Measurements from ENCODE around the gene ARHGAP44.
A peak's percentile ranks its signal among the peaks of the same experiment; 100 is the strongest.

Gene ARHGAP44, protein sequence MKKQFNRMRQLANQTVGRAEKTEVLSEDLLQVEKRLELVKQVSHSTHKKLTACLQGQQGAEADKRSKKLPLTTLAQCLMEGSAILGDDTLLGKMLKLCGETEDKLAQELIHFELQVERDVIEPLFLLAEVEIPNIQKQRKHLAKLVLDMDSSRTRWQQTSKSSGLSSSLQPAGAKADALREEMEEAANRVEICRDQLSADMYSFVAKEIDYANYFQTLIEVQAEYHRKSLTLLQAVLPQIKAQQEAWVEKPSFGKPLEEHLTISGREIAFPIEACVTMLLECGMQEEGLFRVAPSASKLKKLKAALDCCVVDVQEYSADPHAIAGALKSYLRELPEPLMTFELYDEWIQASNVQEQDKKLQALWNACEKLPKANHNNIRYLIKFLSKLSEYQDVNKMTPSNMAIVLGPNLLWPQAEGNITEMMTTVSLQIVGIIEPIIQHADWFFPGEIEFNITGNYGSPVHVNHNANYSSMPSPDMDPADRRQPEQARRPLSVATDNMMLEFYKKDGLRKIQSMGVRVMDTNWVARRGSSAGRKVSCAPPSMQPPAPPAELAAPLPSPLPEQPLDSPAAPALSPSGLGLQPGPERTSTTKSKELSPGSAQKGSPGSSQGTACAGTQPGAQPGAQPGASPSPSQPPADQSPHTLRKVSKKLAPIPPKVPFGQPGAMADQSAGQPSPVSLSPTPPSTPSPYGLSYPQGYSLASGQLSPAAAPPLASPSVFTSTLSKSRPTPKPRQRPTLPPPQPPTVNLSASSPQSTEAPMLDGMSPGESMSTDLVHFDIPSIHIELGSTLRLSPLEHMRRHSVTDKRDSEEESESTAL

DNA sequence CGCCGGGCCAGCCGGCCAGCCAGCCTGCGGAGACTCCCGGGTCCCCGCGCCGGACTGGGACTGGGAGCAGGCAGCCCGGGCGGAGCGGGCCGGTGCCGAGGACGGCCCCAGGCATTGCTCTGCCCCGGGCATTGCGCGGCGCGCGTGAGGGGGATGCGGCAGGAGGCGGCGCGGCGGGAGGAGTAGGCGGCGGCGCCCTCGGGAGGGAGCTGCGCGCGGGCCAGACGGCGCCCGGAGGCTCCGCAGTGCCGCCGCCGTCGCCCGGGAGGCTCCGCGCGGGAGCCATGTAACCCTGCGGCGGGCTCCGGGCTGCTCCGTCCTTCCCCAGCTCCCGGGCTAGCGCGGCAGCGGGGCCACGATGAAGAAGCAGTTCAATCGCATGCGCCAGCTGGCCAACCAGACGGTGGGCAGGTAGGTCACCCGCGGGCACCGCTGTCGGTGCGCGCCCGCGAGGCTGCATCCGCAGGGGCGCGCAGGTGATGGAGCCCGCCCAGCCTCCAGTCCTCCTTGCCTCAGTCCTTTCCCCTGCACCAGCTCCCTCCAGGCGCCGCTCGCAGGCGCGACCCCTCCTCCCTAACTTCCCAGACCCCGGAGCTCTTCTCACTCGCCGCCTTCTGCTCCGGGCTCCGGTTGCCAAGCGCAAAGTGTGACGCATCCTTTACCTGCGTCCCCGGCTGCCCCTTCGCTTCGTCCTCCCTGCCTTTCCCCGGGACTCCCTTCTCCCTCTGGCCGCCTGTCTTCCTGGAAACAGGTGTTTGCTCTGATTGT lies at the start of gene ARHGAP44:
Gene ARHGAP44 (plus strand): TSS at position 18 of the 768 bp plus-strand sequence. CDS start 341 bp downstream, at position 359.
- peak; percentile 8 for DNase-seq (ENCODE audit: low spot score)
- no peaks in the 10 kb centered on the region for H3K4me1 Mint-ChIP-seq (ENCODE audit: low read depth)
- H3K9me3 Mint-ChIP-seq: no peaks in the 10 kb centered on the region
- H3K27me3 Mint-ChIP-seq (ENCODE audit: low read depth): peaks cover 15% of the 10 kb centered on the region
- H3K36me3 Mint-ChIP-seq (ENCODE audit: low read depth): no peaks in the 10 kb centered on the region
- H3K4me3 Mint-ChIP-seq: peak within 1 kb of the TSS; percentile 72
- H3K27ac Mint-ChIP-seq: no peak within 1 kb of the TSS

GRCh38 chr17:12739500-12739899 lies 49.8 kb upstream of the ARHGAP44 start:
- Mint-ChIP-seq H3K4me3 (no peak overlapping the region), H3K27me3 (ENCODE audit: low read depth) (no peaks in the 10 kb centered on the region), H3K4me1 (ENCODE audit: low read depth) (no peaks in the 10 kb centered on the region), H3K36me3 (ENCODE audit: low read depth) (no peaks in the 10 kb centered on the region), H3K27ac (no peak overlapping the region), H3K9me3 (no peaks in the 10 kb centered on the region)
- DNase-seq (ENCODE audit: low spot score): no peak

DNA sequence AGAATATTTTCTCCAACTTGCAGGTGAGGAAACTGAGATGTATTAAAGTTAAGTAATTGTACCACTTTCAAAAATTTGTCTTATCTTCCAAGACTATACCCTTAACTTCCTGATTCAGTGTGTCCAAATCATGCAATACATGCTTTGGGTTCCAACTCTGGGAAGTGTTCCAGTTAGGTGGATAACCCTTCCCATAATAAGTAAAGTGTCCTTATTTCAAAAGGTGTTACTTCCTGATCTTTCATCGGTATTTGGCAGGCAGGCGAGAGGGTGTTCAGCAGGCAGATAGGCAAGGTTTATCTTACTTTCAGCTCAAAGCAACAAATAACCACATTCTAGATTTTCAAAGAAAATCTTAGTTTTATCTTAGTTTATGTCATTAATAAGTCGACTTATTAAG lies 46.3 kb upstream of the ARHGAP44 start:
- Mint-ChIP-seq H3K36me3 (ENCODE audit: low read depth) (no peaks in the 10 kb centered on the region), H3K9me3 (peaks cover 8% of the 10 kb centered on the region), H3K4me1 (ENCODE audit: low read depth) (no peaks in the 10 kb centered on the region), H3K27me3 (ENCODE audit: low read depth) (no peaks in the 10 kb centered on the region), H3K27ac (no peak overlapping the region), H3K4me3 (no peak overlapping the region)
- no peak for DNase-seq (ENCODE audit: low spot score)

- Mint-ChIP-seq H3K9me3 (peaks cover 8% of the 10 kb centered on the region), H3K4me3 (no peak overlapping the region), H3K27me3 (ENCODE audit: low read depth) (no peaks in the 10 kb centered on the region), H3K36me3 (ENCODE audit: low read depth) (no peaks in the 10 kb centered on the region), H3K4me1 (ENCODE audit: low read depth) (no peaks in the 10 kb centered on the region), H3K27ac (no peak overlapping the region)
- DNase-seq (ENCODE audit: low spot score): no peak
Measured at GRCh38 chr17:12744298-12744697, 45.0 kb upstream of the ARHGAP44 start.

GRCh38 chr17:12744786-12745185 lies 44.5 kb upstream of the ARHGAP44 start:
- Mint-ChIP-seq H3K36me3 (ENCODE audit: low read depth) (no peaks in the 10 kb centered on the region), H3K27me3 (ENCODE audit: low read depth) (no peaks in the 10 kb centered on the region), H3K4me3 (no peak overlapping the region), H3K27ac (no peak overlapping the region), H3K9me3 (peaks cover 8% of the 10 kb centered on the region), H3K4me1 (ENCODE audit: low read depth) (no peaks in the 10 kb centered on the region)
- DNase-seq (ENCODE audit: low spot score): no peak

DNA sequence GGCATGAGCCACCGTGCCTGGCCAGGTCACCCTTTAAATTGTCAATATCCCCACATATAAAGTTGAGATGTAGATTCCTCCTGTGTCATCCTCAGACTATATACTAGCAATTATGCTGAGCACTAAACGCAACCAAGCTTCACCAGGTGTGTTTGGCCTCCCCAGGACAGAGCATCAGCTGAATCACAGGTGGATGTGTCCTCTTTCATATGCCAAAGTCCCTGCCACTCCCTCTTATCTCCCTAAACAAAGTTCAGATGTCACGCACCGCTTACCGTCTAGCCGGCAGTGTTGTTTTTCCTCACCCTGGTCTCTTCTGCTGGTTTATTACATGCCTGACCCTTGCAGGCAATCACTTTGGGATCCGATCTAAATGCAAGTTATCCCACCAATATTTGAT lies 43.8 kb upstream of the ARHGAP44 start:
- Mint-ChIP-seq H3K36me3 (ENCODE audit: low read depth) (no peaks in the 10 kb centered on the region), H3K4me3 (no peak overlapping the region), H3K27me3 (ENCODE audit: low read depth) (no peaks in the 10 kb centered on the region), H3K9me3 (peaks cover 8% of the 10 kb centered on the region), H3K4me1 (ENCODE audit: low read depth) (no peaks in the 10 kb centered on the region), H3K27ac (no peak overlapping the region)
- no peak for DNase-seq (ENCODE audit: low spot score)

GRCh38 chr17:12756786-12757185 lies 32.5 kb upstream of the ARHGAP44 start:
- H3K9me3 Mint-ChIP-seq: peaks cover 20% of the 10 kb centered on the region
- H3K4me1 Mint-ChIP-seq (ENCODE audit: low read depth): no peaks in the 10 kb centered on the region
- no peaks in the 10 kb centered on the region for H3K27me3 Mint-ChIP-seq (ENCODE audit: low read depth)
- no peak overlapping the region for H3K27ac Mint-ChIP-seq
- DNase-seq (ENCODE audit: low spot score): no peak
- no peaks in the 10 kb centered on the region for H3K36me3 Mint-ChIP-seq (ENCODE audit: low read depth)
- H3K4me3 Mint-ChIP-seq: no peak overlapping the region

DNA sequence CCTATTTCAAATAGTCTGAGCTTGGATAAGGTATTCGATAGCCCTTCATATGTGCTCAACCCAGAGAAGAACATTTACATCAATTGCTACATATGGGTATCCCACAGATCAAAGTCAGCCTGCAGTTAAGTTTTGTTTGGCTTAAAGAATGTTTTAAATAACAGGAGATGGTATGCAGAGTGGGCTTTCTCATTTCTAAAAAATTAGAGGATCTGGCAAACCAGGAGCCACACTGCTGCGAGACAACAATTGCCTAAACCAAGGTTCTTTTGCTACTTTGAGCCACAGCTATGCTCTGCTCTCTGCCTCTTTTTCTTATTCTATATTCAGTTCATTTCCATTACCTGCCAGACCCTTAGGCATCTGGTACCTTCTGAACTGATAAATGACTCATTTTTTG lies 30.2 kb upstream of the ARHGAP44 start:
- Mint-ChIP-seq H3K9me3 (peaks cover 24% of the 10 kb centered on the region), H3K27me3 (ENCODE audit: low read depth) (no peaks in the 10 kb centered on the region), H3K4me1 (ENCODE audit: low read depth) (no peaks in the 10 kb centered on the region), H3K27ac (no peak overlapping the region), H3K4me3 (no peak overlapping the region), H3K36me3 (ENCODE audit: low read depth) (no peaks in the 10 kb centered on the region)
- DNase-seq (ENCODE audit: low spot score): no peak

- H3K27ac Mint-ChIP-seq: no peak overlapping the region
- H3K4me3 Mint-ChIP-seq: no peak overlapping the region
- no peak for DNase-seq (ENCODE audit: low spot score)
- peaks cover 24% of the 10 kb centered on the region for H3K9me3 Mint-ChIP-seq
- no peaks in the 10 kb centered on the region for H3K36me3 Mint-ChIP-seq (ENCODE audit: low read depth)
- H3K27me3 Mint-ChIP-seq (ENCODE audit: low read depth): no peaks in the 10 kb centered on the region
- no peaks in the 10 kb centered on the region for H3K4me1 Mint-ChIP-seq (ENCODE audit: low read depth)
Measured at GRCh38 chr17:12765548-12765947, 23.8 kb upstream of the ARHGAP44 start.

GRCh38 chr17:12768255-12768654 lies 21.0 kb upstream of the ARHGAP44 start:
- H3K27ac Mint-ChIP-seq: no peak overlapping the region
- no peak for DNase-seq (ENCODE audit: low spot score)
- H3K9me3 Mint-ChIP-seq: peaks cover 16% of the 10 kb centered on the region
- no peaks in the 10 kb centered on the region for H3K4me1 Mint-ChIP-seq (ENCODE audit: low read depth)
- H3K4me3 Mint-ChIP-seq: no peak overlapping the region
- H3K36me3 Mint-ChIP-seq (ENCODE audit: low read depth): no peaks in the 10 kb centered on the region
- H3K27me3 Mint-ChIP-seq (ENCODE audit: low read depth): no peaks in the 10 kb centered on the region

DNA sequence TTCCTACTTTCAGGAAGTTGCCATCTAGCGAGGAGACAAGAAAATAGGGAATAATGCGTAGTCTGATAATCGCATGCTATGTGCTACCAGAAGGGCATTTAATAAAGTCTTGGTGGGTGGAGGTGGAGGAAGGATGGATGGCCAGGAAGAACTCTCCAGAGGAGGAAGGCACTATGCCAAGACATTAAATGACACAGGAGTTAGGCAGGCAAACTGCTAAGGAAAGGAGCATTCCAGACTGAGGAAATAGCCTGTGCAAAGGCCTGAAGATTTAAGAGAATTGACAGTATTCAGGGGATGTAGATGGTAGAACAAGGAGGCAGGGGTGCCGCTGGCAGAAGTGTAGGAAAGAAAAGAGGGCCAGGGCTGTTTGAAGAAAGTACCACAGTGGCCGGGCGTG lies 19.3 kb upstream of the ARHGAP44 start:
- Mint-ChIP-seq H3K9me3 (peaks cover 9% of the 10 kb centered on the region), H3K36me3 (ENCODE audit: low read depth) (no peaks in the 10 kb centered on the region), H3K4me3 (no peak overlapping the region), H3K27ac (no peak overlapping the region), H3K4me1 (ENCODE audit: low read depth) (no peaks in the 10 kb centered on the region), H3K27me3 (ENCODE audit: low read depth) (no peaks in the 10 kb centered on the region)
- no peak for DNase-seq (ENCODE audit: low spot score)

DNA sequence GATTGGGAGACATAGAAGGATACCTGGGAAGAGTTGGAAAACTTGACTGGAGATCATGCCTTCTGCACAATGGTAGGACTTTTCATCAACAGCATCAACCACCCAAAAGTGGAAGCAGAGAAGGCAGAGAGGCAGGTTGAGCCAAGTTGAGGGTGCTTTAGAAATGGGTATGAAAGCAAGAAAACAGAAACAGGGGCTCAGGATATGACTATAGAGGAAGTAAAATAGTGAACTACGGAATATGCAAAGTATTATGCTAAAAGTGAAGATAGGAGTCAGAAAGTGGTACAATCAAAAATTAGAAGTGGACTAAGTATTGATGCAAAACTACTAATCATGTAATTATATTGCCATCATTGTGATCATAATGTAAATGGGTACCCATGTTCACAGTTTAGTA lies 16.1 kb upstream of the ARHGAP44 start:
- Mint-ChIP-seq H3K36me3 (ENCODE audit: low read depth) (no peaks in the 10 kb centered on the region), H3K9me3 (peaks cover 9% of the 10 kb centered on the region), H3K4me3 (no peak overlapping the region), H3K4me1 (ENCODE audit: low read depth) (no peaks in the 10 kb centered on the region), H3K27me3 (ENCODE audit: low read depth) (no peaks in the 10 kb centered on the region), H3K27ac (no peak overlapping the region)
- no peak for DNase-seq (ENCODE audit: low spot score)

- Mint-ChIP-seq H3K4me3 (peak overlapping the region; percentile 40), H3K4me1 (ENCODE audit: low read depth) (no peaks in the 10 kb centered on the region), H3K27me3 (ENCODE audit: low read depth) (peaks cover 15% of the 10 kb centered on the region)
Measured at GRCh38 chr17:12789075-12789480, 220 bp upstream of the ARHGAP44 start.

More at GRCh38 chr17:12789075-12789480, 220 bp upstream of the ARHGAP44 start:
- DNase-seq (ENCODE audit: low spot score): no peak
- Mint-ChIP-seq H3K27ac (no peak overlapping the region), H3K9me3 (no peaks in the 10 kb centered on the region), H3K36me3 (ENCODE audit: low read depth) (no peaks in the 10 kb centered on the region)

Data from T-helper 2 cell treated with Interferon-gamma antibody and Interleukin-4, amounts not matched to agents 5 μg/mL and 100 μg/mL, for 36 hours (primary cell).